T-cell (primary cell): ENCODE measurements around the gene DRG2. TPM values are rescaled to one million over a fixed set of nuclear protein-coding genes. Genes with fewer than 3 reads are reported as not detected.

Experiments
- ATAC-seq, 4 experiments: fragments of 200-7000 bp in 3 of 4; fragments of 150-1000 bp in 1 of 4; cut with Tn5 transposase; replicated peaks in 1 of 4; 1 replicate in 3 of 4; 2 replicates in 1 of 4; pipeline ENCODE4 v1.10.0; 2021; ENCODE audit warnings: moderate library complexity in 3 of 4, mild to moderate bottlenecking in 2 of 4, moderate number of reproducible peaks in 1 of 4
- CTCF ChIA-PET, 2 donors: fragments of 300-600 bp; sonication (Branson Sonifier 250); formaldehyde crosslinking; loops; one replicate each; lab custom pipeline; 2022; ENCODE audit warnings: antibody characterized with exemption in 2 of 2; lab: Charles Lee
- POLR2A ChIA-PET, 2 donors: fragments of 300-600 bp; sonication (Branson Sonifier 250); formaldehyde crosslinking; loops; one replicate each; lab custom pipeline; 2022; ENCODE audit warnings: antibody characterized with exemption in 2 of 2; lab: Charles Lee
- DNase-seq, 35 experiments: peaks; one replicate each; pipeline versions ENCODE4 v3.0.0 to v3.0.0-alpha.2; 2013 to 2023
- H3K27ac ChIP-seq: one replicate; pipeline ENCODE4 v1.5.1; 2013; ENCODE audit warnings: low read length
- H3K27me3 ChIP-seq, 2 experiments: replicated peaks in 1 of 2; 1 replicate in 1 of 2; 2 replicates in 1 of 2; pipeline versions ENCODE4 v1.6.1 to v1.7.0; 2013; ENCODE audit warnings: low read length in 1 of 2, mixed read lengths in 1 of 2; ENCODE audit not compliant: control insufficient read depth in 2 of 2, insufficient read depth in 2 of 2; ENCODE audit errors: extremely low read depth in 1 of 2
- H3K36me3 ChIP-seq, 2 donors: 1 replicate in 1 of 2; 2 replicates in 1 of 2; pipeline versions ENCODE4 v1.6.1 to v1.7.0; 2013; ENCODE audit warnings: low read length in 1 of 2; ENCODE audit not compliant: control insufficient read depth in 2 of 2, insufficient read depth in 1 of 2; ENCODE audit errors: extremely low read depth in 1 of 2
- H3K4me1 ChIP-seq, 2 experiments: 1 replicate in 1 of 2; 2 replicates in 1 of 2; pipeline versions ENCODE4 v1.6.1 to v1.7.0; 2013; ENCODE audit warnings: low read length in 2 of 2, mixed read lengths in 1 of 2; ENCODE audit not compliant: insufficient read depth in 2 of 2, control insufficient read depth in 1 of 2; ENCODE audit errors: extremely low read depth in 1 of 2
- H3K4me3 ChIP-seq, 2 donors: 1 replicate in 1 of 2; 2 replicates in 1 of 2; pipeline versions ENCODE4 v1.5.1 to v1.7.0; 2013; ENCODE audit warnings: mild to moderate bottlenecking in 2 of 2, low read length in 1 of 2, moderate library complexity in 1 of 2; ENCODE audit not compliant: control insufficient read depth in 1 of 2; ENCODE audit errors: extremely low read depth in 1 of 2
- H3K9me3 ChIP-seq: 2 replicates; pipeline ENCODE4 v1.7.0; 2013
- H3K27ac Mint-ChIP-seq, 2 donors: one replicate each; pipeline ENCODE4 v1.8.0; 2020 to 2021; ENCODE audit warnings: mild to moderate bottlenecking in 2 of 2, mixed read lengths in 2 of 2
- H3K27me3 Mint-ChIP-seq, 2 donors: one replicate each; pipeline ENCODE4 v1.8.0; 2021 to 2022; ENCODE audit warnings: mixed read lengths in 2 of 2
- H3K36me3 Mint-ChIP-seq: one replicate; pipeline ENCODE4 v1.8.0; 2021; ENCODE audit warnings: mixed read lengths
- H3K4me1 Mint-ChIP-seq, 3 donors: one replicate each; pipeline ENCODE4 v1.8.0; 2020 to 2022; ENCODE audit warnings: mixed read lengths in 3 of 3, mild to moderate bottlenecking in 1 of 3
- H3K4me3 Mint-ChIP-seq, 3 donors: one replicate each; pipeline ENCODE4 v1.8.0; 2020 to 2022; ENCODE audit warnings: mild to moderate bottlenecking in 3 of 3, mixed read lengths in 3 of 3, moderate library complexity in 3 of 3
- H3K9me3 Mint-ChIP-seq, 3 donors: one replicate each; pipeline ENCODE4 v1.8.0; 2020 to 2022; ENCODE audit warnings: mixed read lengths in 3 of 3
- WGBS: methylation state at CpG from one replicate; pipeline ENCODE4 v1.1.5; 2013; ENCODE audit warnings: missing lambda C conversion rate; ENCODE audit not compliant: insufficient coverage; 5-methylcytosine and 5-hydroxymethylcytosine counted together
- total RNA-seq, 35 experiments: library from RNA in 6 of 35; stranded (reverse) in 6 of 35; fragments of 120-200 nt in 1 of 35; gene quantifications; one replicate each; pipeline versions ENCODE4 v1.2.1 to v1.2.4 and lab custom pipeline; 2013 to 2026

Gene DRG2
- total RNA-seq, 5 donors from 2014 or later (not counting 1 experiment from before 2014, with no cell fraction given): 48.1 to 65.7 (median 57.3) TPM

GRCh38 chr17:18138065-18138749, 50.5 kb downstream of the DRG2 start:
- Mint-ChIP-seq H3K27me3 (peaks cover 0 to 4% of the 10 kb centered on the region in 2 donors), H3K27ac (no peak overlapping the region)

GRCh38 chr17:18139092-18139491, 51.3 kb downstream of the DRG2 start:
- no peak overlapping the region for H3K4me3 ChIP-seq
- H3K4me1 ChIP-seq: peaks cover 0 to 7% of the 10 kb centered on the region in 2 experiments
- Mint-ChIP-seq H3K9me3 (no peaks in the 10 kb centered on the region), H3K36me3 (no peaks in the 10 kb centered on the region), H3K27ac (no peak overlapping the region), H3K27me3 (peaks cover 0 to 4% of the 10 kb centered on the region in 2 donors), H3K4me3 (no peak overlapping the region), H3K4me1 (peaks cover 3 to 7% (median 4%) of the 10 kb centered on the region in 3 donors)
- no peaks in the 10 kb centered on the region for H3K9me3 ChIP-seq
- POLR2A ChIA-PET: no interaction called here
- H3K27me3 ChIP-seq: peaks cover 0 to 28% of the 10 kb centered on the region in 2 experiments
- no CpG with 5 or more reads among the region's 2 CpGs for WGBS
- DNase-seq (no peak), ATAC-seq (no peak)
- H3K27ac ChIP-seq: no peak overlapping the region
- CTCF ChIA-PET: no interaction called here
- H3K36me3 ChIP-seq: no peaks in the 10 kb centered on the region

More at GRCh38 chr17:18138065-18138749, 50.5 kb downstream of the DRG2 start:
- Histone ChIP-seq H3K27ac (no peak overlapping the region), H3K27me3 (peaks cover 0 to 28% of the 10 kb centered on the region in 2 experiments), H3K9me3 (no peaks in the 10 kb centered on the region), H3K4me1 (peaks cover 0 to 7% of the 10 kb centered on the region in 2 experiments), H3K36me3 (no peaks in the 10 kb centered on the region), H3K4me3 (no peak overlapping the region)
- ChIA-PET POLR2A (interaction anchor here in 1 of 2 donors (0.6 kb wide), 1 partner anchor 61 kb away, joined by 3 read pairs; no protein-coding TSS in a partner anchor), CTCF (no interaction called here)
- 73% methylated on average over 2 of the region's 8 CpGs for WGBS
- Mint-ChIP-seq H3K9me3 (no peaks in the 10 kb centered on the region), H3K4me3 (no peak overlapping the region), H3K36me3 (no peaks in the 10 kb centered on the region), H3K4me1 (peaks cover 3 to 7% (median 4%) of the 10 kb centered on the region in 3 donors)
- DNase-seq: no peak
- no peak for ATAC-seq

DNA sequence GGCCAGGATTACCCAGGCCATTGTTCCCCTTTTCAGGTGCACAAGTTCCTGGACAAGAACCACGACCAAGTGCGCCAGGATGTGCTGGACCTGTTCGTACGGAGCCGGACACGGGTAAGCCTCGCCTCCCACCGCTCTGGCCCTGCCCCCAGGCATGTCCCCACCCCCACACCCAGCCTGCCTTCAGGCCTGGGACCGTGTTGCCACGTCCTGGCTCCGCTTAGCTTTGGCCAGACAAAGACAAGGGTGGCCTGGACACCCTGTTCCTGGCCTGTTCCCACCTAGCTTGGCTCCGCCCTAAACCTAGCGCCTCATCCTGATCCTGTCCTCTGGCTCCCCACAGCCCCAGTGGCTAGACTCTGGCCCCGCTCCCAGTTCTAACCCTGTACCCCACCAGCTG, 51.8 kb downstream of the DRG2 start:
- no peaks in the 10 kb centered on the region for H3K9me3 Mint-ChIP-seq
- ATAC-seq (no peak), DNase-seq (no peak)
- no peak overlapping the region for H3K4me3 ChIP-seq
- POLR2A ChIA-PET: no interaction called here
- peaks cover 0 to 4% of the 10 kb centered on the region in 2 donors for H3K27me3 Mint-ChIP-seq
- no peak overlapping the region for H3K4me3 Mint-ChIP-seq
- CTCF ChIA-PET: interaction anchor here in 1 of 2 donors (0.8 kb wide), 1 partner anchor 44 kb away, joined by 3 read pairs; the partner anchor contains the start of gene ALKBH5
- H3K36me3 ChIP-seq: no peaks in the 10 kb centered on the region
- H3K36me3 Mint-ChIP-seq: no peaks in the 10 kb centered on the region
- H3K27ac Mint-ChIP-seq: no peak overlapping the region
- no peak overlapping the region for H3K27ac ChIP-seq
- H3K4me1 Mint-ChIP-seq: peaks cover 3 to 7% (median 4%) of the 10 kb centered on the region in 3 donors
- peaks cover 0 to 7% of the 10 kb centered on the region in 2 experiments for H3K4me1 ChIP-seq
- 86% methylated on average over 14 of the region's 14 CpGs for WGBS
- no peaks in the 10 kb centered on the region for H3K9me3 ChIP-seq
- H3K27me3 ChIP-seq: peaks cover 0 to 28% of the 10 kb centered on the region in 2 experiments

DNA sequence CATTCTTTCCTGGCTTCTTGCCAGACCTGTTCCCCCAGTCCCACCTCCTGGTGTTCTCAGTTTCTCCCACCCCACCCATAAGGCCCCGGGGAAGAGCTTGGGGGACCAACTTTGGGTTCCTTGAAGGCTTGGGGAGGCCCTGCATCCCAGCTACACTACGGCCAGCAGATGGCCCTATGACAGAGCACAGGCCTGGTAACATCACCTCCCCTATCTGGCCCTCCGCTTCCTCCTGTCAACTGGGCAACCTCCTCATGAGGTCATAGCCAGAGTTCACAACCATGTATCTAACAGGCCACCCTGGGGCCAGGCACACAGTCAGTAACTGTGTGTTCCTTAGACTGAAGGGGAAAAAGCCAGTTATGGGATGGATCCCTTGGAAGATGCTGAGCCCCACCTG, 52.2 kb downstream of the DRG2 start:
- POLR2A ChIA-PET: no interaction called here
- H3K27me3 ChIP-seq: peaks cover 0 to 28% of the 10 kb centered on the region in 2 experiments
- CTCF ChIA-PET: interaction anchor here in 1 of 2 donors (0.8 kb wide), 1 partner anchor 43 kb away, joined by 3 read pairs; the partner anchor contains the start of gene ALKBH5
- no peaks in the 10 kb centered on the region for H3K9me3 Mint-ChIP-seq
- H3K4me1 ChIP-seq: peaks cover 0 to 7% of the 10 kb centered on the region in 2 experiments
- H3K9me3 ChIP-seq: no peaks in the 10 kb centered on the region
- ATAC-seq (no peak), DNase-seq (no peak)
- H3K36me3 Mint-ChIP-seq: no peaks in the 10 kb centered on the region
- peaks cover 3 to 7% (median 4%) of the 10 kb centered on the region in 3 donors for H3K4me1 Mint-ChIP-seq
- H3K27ac Mint-ChIP-seq: no peak overlapping the region
- peaks cover 0 to 4% of the 10 kb centered on the region in 2 donors for H3K27me3 Mint-ChIP-seq
- H3K27ac ChIP-seq: no peak overlapping the region
- H3K4me3 Mint-ChIP-seq: no peak overlapping the region
- H3K36me3 ChIP-seq: no peaks in the 10 kb centered on the region
- H3K4me3 ChIP-seq: no peak overlapping the region
- 83% methylated on average over 3 of the region's 3 CpGs for WGBS

GRCh38 chr17:18140648-18141047, 52.9 kb downstream of the DRG2 start:
- H3K4me3 ChIP-seq: no peak overlapping the region
- H3K9me3 ChIP-seq: no peaks in the 10 kb centered on the region
- Mint-ChIP-seq H3K36me3 (no peaks in the 10 kb centered on the region), H3K27ac (no peak overlapping the region), H3K4me3 (no peak overlapping the region), H3K4me1 (peaks cover 3 to 7% (median 4%) of the 10 kb centered on the region in 3 donors), H3K27me3 (peaks cover 0 to 4% of the 10 kb centered on the region in 2 donors), H3K9me3 (no peaks in the 10 kb centered on the region)
- H3K36me3 ChIP-seq: no peaks in the 10 kb centered on the region
- no peak for ATAC-seq
- peaks cover 0 to 28% of the 10 kb centered on the region in 2 experiments for H3K27me3 ChIP-seq
- WGBS: 73% methylated on average over 1 of the region's 3 CpGs
- peaks cover 0 to 7% of the 10 kb centered on the region in 2 experiments for H3K4me1 ChIP-seq
- ChIA-PET CTCF (no interaction called here), POLR2A (no interaction called here)
- DNase-seq: no peak
- no peak overlapping the region for H3K27ac ChIP-seq

DNA sequence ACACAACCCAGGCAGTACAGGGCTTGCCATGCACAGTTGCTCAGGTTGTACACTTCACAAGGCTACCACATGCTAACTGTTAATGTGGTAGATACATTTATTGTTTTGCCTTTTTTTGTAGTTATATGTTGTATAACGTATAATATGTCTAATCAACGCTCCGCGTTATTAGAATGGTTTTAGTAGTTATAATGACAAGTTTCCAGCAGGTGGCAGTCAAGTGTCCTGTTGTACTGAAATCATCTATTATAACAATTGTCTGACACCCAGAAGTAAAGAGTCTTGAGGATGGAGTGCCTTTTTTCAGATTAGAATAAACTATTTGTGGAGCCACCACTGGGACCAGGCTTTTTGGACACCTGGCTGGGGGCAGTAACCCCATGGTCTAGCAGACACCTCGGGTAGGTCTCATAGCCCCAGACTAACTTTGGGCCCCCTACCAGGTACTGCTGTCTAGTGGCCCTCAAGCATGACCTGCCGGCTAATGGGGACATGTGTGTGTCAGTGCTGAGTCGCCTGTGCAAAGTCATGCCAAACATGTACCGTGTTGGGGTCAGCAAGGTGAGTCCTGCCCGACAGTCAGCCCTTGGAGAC, 53.6 kb downstream of the DRG2 start:
- Mint-ChIP-seq H3K9me3 (no peaks in the 10 kb centered on the region), H3K27me3 (peaks cover 0 to 4% of the 10 kb centered on the region in 2 donors), H3K4me1 (peaks cover 3 to 7% (median 4%) of the 10 kb centered on the region in 3 donors), H3K36me3 (no peaks in the 10 kb centered on the region), H3K27ac (no peak overlapping the region), H3K4me3 (no peak overlapping the region)
- ATAC-seq: peak; percentile 66 to 71 (median 66)
- peaks cover 0 to 7% of the 10 kb centered on the region in 2 experiments for H3K4me1 ChIP-seq
- no peak overlapping the region for H3K4me3 ChIP-seq
- peak in 22 of 35 experiments; percentile 7 to 80 (median 30) for DNase-seq
- ChIA-PET CTCF (interaction anchor here (0.6 kb wide), 2 partner anchors 84 to 127 kb away, joined by 3 read pairs; partner anchors contain the start of gene LLGL1 (in 1 of the 2)), POLR2A (no interaction called here)
- no peak overlapping the region for H3K27ac ChIP-seq
- H3K9me3 ChIP-seq: no peaks in the 10 kb centered on the region
- H3K27me3 ChIP-seq: peaks cover 0 to 28% of the 10 kb centered on the region in 2 experiments
- no peaks in the 10 kb centered on the region for H3K36me3 ChIP-seq
- WGBS: 55% methylated on average over 5 of the region's 9 CpGs
